Activated naive CD4-positive, alpha-beta T cell treated with anti-CD3 and anti-CD28 coated beads, Interleukin-2, amount 50 U/mL, for 16 hours (primary cell): ENCODE measurements around the gene P2RY11.

Source experiments
- DNase-seq: peaks from one replicate; pipeline ENCODE4 v3.0.0-alpha.2; 2020

P2RY11 gene

GRCh38 chr19:10114651-10115391, 3.3 kb downstream of the P2RY11 start:
- DNase-seq: no peak

GRCh38 chr19:10115392-10116084, 4.0 kb downstream of the P2RY11 start:
- no peak for DNase-seq

GRCh38 chr19:10116085-10116865, 4.8 kb downstream of the P2RY11 start:
- no peak for DNase-seq

GRCh38 chr19:10116866-10117616, 5.5 kb downstream of the P2RY11 start:
- DNase-seq: no peak

- DNase-seq: no peak
These were observed 7.5 kb downstream of the P2RY11 start for GRCh38 chr19:10118960-10119359.

GRCh38 chr19:10120538-10121189, 9.2 kb downstream of the P2RY11 start:
- DNase-seq: no peak

GRCh38 chr19:10122045-10122444, 10.6 kb downstream of the P2RY11 start:
- DNase-seq: no peak

GRCh38 chr19:10124429-10124828, 12.9 kb downstream of the P2RY11 start:
- no peak for DNase-seq

GRCh38 chr19:10126213-10126639, 14.7 kb downstream of the P2RY11 start:
- DNase-seq: no peak

GRCh38 chr19:10132905-10133304, 21.4 kb downstream of the P2RY11 start:
- no peak for DNase-seq

- no peak for DNase-seq
These were observed 22.1 kb downstream of the P2RY11 start for GRCh38 chr19:10133596-10133995.

GRCh38 chr19:10134040-10134439, 22.5 kb downstream of the P2RY11 start:
- no peak for DNase-seq

- no peak for DNase-seq
These were observed 24.2 kb downstream of the P2RY11 start for GRCh38 chr19:10135551-10136334.

GRCh38 chr19:10136936-10137335, 25.4 kb downstream of the P2RY11 start:
- DNase-seq: no peak

GRCh38 chr19:10137751-10138682, 26.5 kb downstream of the P2RY11 start:
- DNase-seq: no peak

GRCh38 chr19:10138879-10139795, 27.6 kb downstream of the P2RY11 start:
- DNase-seq: no peak

GRCh38 chr19:10139952-10140351, 28.5 kb downstream of the P2RY11 start:
- no peak for DNase-seq

GRCh38 chr19:10141479-10141878, 30.0 kb downstream of the P2RY11 start:
- no peak for DNase-seq

- no peak for DNase-seq
These were observed 30.5 kb downstream of the P2RY11 start for GRCh38 chr19:10141973-10142372.
